DMS53 (cell line): ENCODE measurements around the gene ANKRD33B.
"Not testable (repeated sequence)": the region's sequence is repeated elsewhere in the genome, so short reads cannot be mapped to it uniquely, and the experiment has no call there.

ENCODE experiments used
- DNase-seq: peaks from one replicate; lab custom pipeline; 2025; lab: John Stamatoyannopoulos, UW

The ANKRD33B gene

GRCh38 chr5:10621832-10622231 is 58.0 kb downstream of the ANKRD33B start:
- DNase-seq: no peak

GRCh38 chr5:10622810-10623209 is 58.9 kb downstream of the ANKRD33B start:
- DNase-seq: no peak

GRCh38 chr5:10623305-10623910 is 59.5 kb downstream of the ANKRD33B start:
- no peak for DNase-seq

GRCh38 chr5:10624206-10624605 is 60.3 kb downstream of the ANKRD33B start:
- DNase-seq: no peak

GRCh38 chr5:10624679-10625078 is 60.8 kb downstream of the ANKRD33B start:
- DNase-seq: no peak

GRCh38 chr5:10625700-10626472 is 62.0 kb downstream of the ANKRD33B start:
- DNase-seq: no peak

DNA sequence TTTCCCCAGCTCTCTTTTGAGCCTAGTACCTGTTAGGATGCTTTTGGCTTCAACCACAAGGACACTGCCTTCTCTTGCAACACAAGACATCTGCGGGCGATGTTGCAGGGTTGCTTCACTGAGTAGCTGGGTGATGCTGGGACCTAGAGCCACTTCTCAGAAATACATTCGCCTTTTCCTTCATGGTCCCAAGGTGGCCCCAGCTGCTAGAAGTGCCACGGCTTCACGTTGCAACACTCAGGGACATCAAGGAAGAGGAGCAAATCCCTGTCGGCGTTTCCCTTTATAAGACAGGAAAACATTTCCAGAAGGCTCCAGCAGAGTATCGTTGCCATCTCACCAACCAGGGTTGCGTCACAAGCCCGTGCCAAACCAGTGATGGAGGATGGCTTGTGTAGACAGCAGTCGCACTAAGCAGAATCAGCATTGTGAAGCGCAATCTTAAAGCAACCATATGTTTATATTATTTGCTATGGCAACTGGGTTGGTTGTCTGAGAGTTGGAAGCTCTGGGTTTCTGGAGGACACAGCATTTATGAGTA is 62.7 kb downstream of the ANKRD33B start:
- DNase-seq: no peak

DNA sequence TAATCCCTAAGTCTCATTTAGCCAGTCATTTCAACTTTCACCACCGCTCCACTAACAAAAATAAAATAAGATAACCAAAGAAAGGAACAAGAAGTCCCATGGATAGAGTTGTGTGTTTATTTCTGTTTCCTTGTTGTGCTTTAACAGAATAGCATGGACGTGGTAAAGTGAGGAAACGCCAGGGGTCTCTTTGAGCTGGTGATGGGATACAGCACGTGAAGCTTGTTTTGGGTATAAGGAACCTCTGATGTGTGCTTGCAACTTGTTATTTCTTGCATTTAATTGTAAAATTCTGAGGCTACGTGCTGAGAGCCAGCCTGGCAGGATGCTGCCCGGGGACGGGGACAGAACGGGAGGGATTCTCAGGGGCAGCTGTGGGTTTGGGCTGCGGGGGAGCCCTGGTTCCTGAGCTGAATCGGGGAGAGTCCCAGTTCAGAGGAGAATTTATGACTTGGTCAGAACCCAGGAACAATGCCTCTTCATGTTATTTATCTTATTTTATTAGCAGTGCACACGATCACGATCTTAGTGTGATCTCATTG is 63.4 kb downstream of the ANKRD33B start:
- no peak for DNase-seq

DNA sequence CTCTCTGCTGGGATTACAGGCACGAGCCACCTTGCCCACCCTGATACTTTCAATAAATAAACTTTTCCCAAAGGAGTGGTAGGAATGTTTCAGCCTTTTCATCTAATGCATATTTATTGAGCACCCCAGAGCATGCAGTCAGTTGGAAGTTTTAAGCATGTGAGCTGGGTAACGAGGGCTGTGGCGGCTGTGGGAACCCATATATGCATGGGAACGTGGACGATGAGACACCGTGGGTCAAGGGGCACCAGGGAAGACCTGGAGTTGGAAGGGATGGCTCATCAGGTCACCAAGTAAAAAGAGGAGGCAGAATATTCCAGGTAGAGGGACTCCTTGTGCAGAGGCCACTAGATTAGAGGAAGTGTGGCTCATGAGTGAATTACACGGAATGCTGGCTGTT is 64.7 kb downstream of the ANKRD33B start:
- DNase-seq: no peak

DNA sequence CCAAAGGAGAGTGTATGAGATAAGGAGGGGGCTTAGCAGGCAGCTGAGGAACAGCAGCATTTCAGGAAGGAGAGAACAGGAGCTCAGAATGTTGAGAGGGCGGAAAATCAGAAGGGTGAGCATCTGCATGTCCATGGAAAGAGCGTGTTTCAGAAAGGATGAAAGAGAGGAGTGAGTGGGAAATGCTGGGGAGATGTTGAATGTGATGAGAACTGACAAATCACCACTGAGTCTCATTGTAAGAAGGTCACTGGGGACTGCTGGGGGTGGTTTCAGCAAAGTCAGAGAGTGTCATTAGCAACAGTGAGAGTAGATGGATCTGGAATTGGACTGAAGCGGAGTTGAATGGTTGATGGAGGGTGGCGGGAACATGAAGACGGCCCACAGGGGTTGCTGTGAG is 65.8 kb downstream of the ANKRD33B start:
- no peak for DNase-seq

- DNase-seq: no peak
These were observed 66.3 kb downstream of the ANKRD33B start for GRCh38 chr5:10630126-10630525.

DNA sequence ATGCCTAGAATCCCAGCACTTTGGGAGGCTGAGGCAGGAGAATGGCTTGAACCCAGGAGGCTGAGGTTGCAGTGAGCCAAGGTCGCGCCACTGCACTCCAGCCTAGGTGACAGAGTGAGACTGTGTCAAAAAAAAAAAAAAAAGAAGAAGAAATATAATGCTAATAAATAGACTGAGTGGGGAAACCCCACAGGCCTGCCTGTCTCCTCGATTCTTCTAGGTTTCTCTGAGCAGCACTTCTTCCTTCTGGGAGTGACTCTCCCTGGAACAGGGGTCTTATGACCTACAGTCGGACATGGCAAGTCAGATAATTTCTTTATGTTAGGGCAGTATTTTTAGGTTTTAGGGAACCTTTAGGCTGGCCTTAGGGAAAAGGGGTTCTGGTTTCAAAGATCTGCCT is 66.9 kb downstream of the ANKRD33B start:
- DNase-seq: not testable (repeated sequence)

GRCh38 chr5:10631316-10631996 is 67.6 kb downstream of the ANKRD33B start:
- no peak for DNase-seq

- DNase-seq: no peak
These were observed 68.4 kb downstream of the ANKRD33B start for GRCh38 chr5:10632110-10632761.

DNA sequence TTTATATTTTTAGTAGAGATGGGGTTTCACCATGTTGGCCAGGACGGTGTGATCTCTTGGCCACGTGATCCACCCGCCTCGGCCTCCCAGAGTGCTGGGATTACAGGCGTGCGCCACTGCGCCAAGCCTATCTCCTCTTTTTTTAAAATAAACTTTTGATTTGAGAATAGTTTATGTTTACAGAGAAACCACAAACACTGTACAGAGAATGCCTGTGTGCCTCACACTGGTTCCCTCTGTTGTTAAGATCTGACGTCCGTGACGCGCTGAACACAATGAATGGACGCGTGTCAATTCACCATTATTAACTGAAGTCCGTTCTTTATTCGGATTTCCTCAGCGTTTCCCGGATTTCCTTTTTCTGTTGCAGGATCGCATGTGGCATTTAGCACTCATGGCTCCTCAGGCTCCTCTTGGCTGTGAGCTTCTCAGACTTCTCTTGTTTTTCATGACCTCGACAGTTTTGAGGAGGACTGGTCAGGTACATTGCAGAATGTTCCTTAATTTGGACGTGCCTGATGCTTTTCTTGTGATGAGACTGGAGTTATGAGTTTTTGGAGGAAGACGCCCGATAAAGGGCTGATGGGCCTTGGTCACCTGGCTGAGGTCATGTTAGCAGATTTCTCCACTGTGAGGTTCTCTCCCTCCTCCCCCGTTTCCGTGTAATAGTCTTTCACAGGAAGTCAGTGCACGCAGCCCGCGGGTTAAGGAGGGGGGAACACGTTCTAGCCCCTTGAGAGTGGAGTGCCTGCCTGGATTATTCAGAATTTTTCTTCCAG is 69.6 kb downstream of the ANKRD33B start:
- DNase-seq: no peak

GRCh38 chr5:10634050-10634449 is 70.2 kb downstream of the ANKRD33B start:
- DNase-seq: no peak

GRCh38 chr5:10634562-10634961 is 70.7 kb downstream of the ANKRD33B start:
- DNase-seq: no peak

DNA sequence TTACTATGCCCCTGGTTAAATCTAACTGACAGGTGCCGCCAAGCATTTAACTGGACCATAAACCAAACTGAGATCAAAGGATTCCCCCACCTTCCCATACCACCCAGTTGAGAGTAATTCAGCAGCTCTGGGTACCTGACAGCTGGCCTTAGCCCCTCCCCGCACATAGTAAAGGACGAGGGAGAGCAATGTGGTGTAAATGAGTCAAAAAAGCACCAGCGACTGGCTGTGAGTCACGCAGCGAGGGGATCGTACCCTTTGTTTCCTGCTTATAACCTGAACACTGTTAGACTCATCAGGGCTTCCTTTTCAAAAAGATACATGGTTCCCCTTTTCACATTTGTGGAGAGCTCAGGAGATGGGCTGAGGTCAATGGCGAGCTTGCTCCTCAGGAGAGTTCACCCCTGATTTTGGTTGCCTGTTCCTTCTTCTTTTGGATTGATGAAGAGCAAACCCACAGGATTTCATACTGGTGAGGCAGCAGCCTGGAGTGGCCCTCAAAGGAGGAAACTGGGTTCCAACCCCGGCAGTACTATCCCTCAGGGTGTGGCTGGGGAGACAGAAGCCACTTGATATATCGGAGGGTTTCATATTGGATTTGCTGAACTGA is 71.5 kb downstream of the ANKRD33B start:
- DNase-seq: no peak

DNA sequence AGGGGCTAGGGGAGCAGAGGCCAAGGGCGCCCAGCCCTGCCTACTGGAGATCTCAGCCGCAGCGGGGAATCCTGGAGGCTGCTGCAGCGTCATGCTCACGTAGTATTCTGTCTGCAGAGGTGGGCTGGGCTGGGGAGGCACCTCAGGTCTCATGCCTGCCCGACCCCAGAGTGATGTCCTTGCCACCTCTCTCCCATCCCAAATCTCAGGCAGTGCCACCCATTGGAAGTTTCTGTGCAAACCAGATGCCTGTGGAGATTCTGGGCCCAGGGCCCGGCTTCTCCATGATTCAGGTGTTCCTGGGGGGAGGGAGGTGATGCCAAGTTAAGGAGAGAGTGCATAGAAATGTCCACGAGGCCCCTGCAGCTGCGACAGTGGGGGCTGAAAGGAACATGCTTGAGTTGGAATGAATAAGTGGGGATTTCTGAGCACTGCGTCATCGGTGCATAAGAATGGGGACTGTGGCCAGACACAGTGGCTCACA is 72.0 kb downstream of the ANKRD33B start:
- no peak for DNase-seq

- DNase-seq: no peak
These were observed 72.7 kb downstream of the ANKRD33B start for GRCh38 chr5:10636363-10637142.
